Vagina (tissue), 2 donors: ENCODE measurements around the gene FGF12.

ENCODE experiments used
- CTCF ChIP-seq, 3 experiments: fragments of 450-650 bp in 2 of 3; fragments of 200-600 bp in 1 of 3; sonication (generic) in 1 of 3; IDR thresholded peaks; one replicate each; pipeline ENCODE4 v1.5.1; 2017 to 2019; ENCODE audit warnings: antibody characterized with exemption in 3 of 3, mild to moderate bottlenecking in 2 of 3, moderate library complexity in 2 of 3
- POLR2A ChIP-seq, 2 donors: fragments of 450-650 bp; IDR thresholded peaks; one replicate each; pipeline ENCODE4 v1.6.1; 2017; ENCODE audit warnings: antibody characterized with exemption in 2 of 2, mild to moderate bottlenecking in 2 of 2, moderate library complexity in 2 of 2
- POLR2AphosphoS5 ChIP-seq, 2 donors: sonication (generic); formaldehyde crosslinking; IDR thresholded peaks; one replicate each; pipeline ENCODE4 v1.9.0; 2017; ENCODE audit warnings: antibody characterized with exemption in 2 of 2, mild to moderate bottlenecking in 2 of 2, low read depth in 1 of 2; ENCODE audit not compliant: insufficient read depth in 1 of 2

GRCh38 chr3:192092388-192093005 is 634.8 kb downstream of the FGF12 start:
- TF ChIP-seq POLR2A (IDR thresholded peaks at IDR 0.05) = no peak
- no peak for TF ChIP-seq CTCF (IDR thresholded peaks at IDR 0.05)
- no peak for TF ChIP-seq POLR2AphosphoS5 (IDR thresholded peaks at IDR 0.05; ENCODE audit: insufficient read depth in 1 of 2, low read depth in 1 of 2)
